ENCODE results near the gene NRN1.

NRN1 gene

DNA sequence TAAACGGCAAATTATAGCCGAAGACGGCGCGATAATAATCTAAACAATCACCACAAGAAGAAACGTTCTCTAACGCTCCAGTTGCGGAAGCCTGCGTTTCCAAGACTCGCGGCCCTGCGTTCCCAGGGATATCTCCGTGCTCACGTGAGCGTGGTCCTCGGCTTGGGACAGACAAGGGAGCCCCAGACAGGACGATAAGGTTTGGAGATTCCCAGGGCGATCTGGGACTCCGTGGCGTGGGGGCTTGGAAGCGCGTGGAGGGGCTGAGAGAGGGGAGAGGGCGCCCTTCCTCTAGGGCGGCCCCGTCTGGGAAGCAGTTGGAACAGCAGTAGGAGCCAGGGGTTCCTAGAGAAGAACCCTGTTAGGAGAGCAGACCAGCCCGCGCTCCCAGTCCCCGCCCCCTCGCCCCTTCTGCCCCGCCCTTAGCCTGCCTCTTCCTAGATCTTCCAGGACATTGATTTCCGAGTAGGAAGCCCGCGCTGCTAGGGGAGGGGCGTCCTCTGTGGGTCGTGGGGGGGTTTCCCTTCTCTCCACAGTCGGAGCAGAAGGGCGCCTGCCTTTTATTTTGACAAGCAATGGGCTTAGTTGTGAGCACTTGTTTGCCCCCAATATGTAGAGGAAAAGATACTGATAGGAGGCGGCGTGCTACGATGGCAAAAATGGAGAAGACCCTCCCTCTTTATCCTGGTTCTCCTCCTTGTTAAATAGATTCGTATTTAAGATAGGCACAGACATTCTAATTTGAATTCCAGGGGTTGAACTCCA lies 10.6 kb downstream of the NRN1 start:
- DNase-seq (ENCODE audit: low read depth), result peak; percentile 87
- peak overlapping the region; percentile 82 for H3K4me3 ChIP-seq (ENCODE audit: low read length)

DNA sequence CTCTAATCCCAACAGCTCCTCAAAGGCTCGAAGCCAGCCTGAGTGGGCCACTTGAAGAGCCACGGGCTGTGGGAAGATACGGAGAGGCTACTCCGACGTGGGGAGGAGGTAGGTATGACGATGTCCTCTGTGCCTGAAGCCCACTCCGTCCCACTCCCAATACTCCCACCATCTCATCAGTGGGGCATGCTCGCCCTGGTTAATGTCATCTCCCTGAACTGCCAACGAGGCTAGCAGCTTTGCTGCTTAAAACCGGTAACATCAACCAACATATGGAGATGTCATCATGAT lies 11.1 kb downstream of the NRN1 start:
- DNase-seq (ENCODE audit: low read depth), result no peak
- peak overlapping the region; percentile 82 for H3K4me3 ChIP-seq (ENCODE audit: low read length)
- TF ChIP-seq, protein P1, sequence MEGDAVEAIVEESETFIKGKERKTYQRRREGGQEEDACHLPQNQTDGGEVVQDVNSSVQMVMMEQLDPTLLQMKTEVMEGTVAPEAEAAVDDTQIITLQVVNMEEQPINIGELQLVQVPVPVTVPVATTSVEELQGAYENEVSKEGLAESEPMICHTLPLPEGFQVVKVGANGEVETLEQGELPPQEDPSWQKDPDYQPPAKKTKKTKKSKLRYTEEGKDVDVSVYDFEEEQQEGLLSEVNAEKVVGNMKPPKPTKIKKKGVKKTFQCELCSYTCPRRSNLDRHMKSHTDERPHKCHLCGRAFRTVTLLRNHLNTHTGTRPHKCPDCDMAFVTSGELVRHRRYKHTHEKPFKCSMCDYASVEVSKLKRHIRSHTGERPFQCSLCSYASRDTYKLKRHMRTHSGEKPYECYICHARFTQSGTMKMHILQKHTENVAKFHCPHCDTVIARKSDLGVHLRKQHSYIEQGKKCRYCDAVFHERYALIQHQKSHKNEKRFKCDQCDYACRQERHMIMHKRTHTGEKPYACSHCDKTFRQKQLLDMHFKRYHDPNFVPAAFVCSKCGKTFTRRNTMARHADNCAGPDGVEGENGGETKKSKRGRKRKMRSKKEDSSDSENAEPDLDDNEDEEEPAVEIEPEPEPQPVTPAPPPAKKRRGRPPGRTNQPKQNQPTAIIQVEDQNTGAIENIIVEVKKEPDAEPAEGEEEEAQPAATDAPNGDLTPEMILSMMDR (conservative IDR thresholded peaks at IDR 0.05; ENCODE audit: low read length), result no peak

More for the DNA sequence above, 10.6 kb downstream of the NRN1 start:
- TF ChIP-seq, protein P1 (conservative IDR thresholded peaks at IDR 0.05; ENCODE audit: low read length), result peak; percentile 57

DNA sequence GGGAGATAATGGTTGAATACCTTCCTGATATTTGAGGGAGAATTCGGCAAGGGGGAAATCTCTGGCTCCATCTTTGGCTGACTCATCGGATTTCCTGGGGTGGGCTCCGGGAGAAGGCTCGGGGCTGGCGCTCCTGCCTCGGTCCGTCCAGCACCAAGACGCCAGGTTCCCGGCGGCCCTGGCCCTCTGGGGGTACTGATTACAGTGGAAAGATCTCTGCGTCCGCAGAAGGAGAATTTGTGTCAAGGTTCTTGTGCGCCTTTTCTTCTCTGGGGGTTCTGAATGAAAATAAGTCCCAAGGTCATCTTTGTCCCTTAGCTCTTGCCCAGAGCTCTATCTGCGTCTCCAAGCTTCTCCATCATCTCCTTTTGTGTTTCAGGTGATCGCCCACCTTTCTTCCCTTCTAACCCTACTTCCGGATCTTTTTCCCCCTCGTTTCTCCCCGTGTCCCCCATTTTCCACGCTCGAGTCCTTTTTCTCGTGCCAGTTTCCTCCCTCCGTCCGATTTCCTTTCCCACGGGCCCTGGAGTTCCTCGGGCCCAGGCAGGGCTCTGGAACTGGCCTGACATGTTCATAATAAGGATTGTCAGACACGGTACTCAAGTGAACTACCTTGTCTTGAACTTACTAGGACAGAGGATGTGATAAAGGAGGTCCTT lies 11.6 kb downstream of the NRN1 start:
- no peak overlapping the region for H3K4me3 ChIP-seq (ENCODE audit: low read length)
- TF ChIP-seq, protein P1 (conservative IDR thresholded peaks at IDR 0.05; ENCODE audit: low read length), result no peak
- no peak for DNase-seq (ENCODE audit: low read depth)

DNA sequence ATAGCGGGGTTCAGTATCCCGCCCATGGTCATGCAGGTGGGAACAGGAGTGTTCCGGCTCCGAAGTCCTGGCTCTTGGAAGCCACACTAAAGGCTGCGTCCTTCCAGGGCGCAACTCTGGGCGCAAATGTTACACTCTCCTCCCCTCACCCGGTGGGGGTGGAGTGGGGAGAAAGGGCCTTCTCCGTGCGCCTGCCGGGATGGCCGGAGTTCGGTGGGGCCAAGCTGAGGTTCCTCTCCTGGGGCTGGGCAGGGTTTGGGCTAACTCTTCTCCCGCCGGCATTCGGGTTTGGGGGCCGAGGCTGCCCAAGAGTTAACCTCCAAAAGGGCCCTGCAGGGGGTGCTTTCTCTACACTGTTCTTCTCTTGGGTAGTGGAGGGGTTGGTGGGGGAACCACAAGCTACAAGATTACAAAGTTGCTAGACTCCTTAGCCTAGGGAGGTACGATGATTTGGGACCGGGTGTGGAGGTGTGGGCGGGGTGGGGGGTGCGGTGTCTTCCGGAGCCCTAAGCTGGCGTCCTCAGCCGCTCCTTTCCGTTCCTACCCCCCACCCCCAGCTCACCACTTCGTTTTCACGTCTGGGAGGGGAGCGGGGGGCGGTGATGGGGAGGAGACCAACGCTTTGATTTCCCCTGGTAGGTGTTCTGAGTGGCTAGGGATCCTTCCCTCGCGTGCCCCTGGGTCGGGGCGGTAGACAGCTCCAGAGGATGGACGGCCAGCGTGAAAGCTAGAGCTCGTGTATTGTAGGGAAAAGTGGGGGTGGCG lies 12.3 kb downstream of the NRN1 start:
- TF ChIP-seq, protein P1 (conservative IDR thresholded peaks at IDR 0.05; ENCODE audit: low read length), result no peak
- no peak overlapping the region for H3K4me3 ChIP-seq (ENCODE audit: low read length)
- DNase-seq (ENCODE audit: low read depth), result no peak

DNA sequence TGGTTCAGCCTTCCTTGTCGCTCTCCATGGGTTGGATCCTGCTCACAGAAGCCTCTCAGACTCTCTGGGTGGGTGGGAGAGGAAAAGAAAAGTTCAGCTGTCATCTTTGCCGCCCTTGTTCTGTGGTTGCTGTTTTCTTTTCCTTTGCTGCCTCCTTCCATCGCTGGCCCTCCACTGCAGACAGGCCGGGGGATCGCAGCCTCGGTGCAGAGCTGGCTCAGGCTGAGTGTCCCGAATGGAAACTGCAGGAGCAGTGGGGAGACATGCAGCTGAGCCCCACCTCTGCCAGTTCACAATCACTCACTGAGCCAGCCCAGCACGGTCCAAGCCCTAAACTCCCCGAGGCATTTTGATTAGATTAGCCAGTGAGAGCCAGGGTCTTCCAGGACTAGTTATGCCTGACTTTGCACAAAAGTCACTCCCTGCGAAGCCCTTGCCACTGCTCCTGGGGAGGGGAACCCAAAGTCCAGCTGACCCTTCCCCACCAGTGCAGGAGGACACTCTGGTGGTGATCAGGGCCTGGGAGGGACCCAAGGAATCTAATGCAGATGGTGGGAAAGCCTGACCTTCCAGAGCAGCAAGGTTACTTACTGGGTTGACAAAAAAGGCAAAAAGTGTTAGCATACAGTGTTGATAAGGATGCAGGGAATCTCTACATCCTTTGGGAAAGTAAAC lies 14.0 kb downstream of the NRN1 start:
- TF ChIP-seq, protein P1 (conservative IDR thresholded peaks at IDR 0.05; ENCODE audit: low read length), result no peak
- H3K4me3 ChIP-seq (ENCODE audit: low read length), result no peak overlapping the region
- DNase-seq (ENCODE audit: low read depth), result no peak

DNA sequence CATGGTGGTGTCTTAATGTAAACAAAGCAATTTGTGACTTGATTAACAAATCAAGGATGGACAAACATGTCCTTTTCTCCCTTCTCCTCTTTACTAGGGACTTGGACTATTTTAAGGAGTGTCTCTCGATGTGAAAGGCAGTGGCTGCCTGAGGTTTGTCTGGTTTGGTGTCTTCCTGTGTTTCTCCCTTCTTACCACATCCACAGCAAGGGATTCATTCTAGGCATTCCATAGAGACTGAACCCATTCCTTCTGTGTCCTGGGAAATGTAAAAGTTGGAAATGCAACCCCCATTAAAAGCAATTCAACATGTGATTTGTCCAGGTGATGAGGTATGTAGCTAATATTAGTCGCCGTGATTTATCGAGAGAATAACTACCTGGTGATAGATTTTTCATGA lies 15.9 kb downstream of the NRN1 start:
- no peak overlapping the region for H3K4me3 ChIP-seq (ENCODE audit: low read length)
- DNase-seq (ENCODE audit: low read depth), result peak; percentile 86
- TF ChIP-seq, protein P1 (conservative IDR thresholded peaks at IDR 0.05; ENCODE audit: low read length), result no peak
